Neural cell (in vitro differentiated cells): ENCODE measurements around the gene TRIM24.

Experiments
- CTCF ChIP-seq: fragments of 450-650 bp; IDR thresholded peaks from 2 replicates; pipeline ENCODE4 v1.5.1; 2014; ENCODE audit warnings: antibody characterized with exemption, mild to moderate bottlenecking, moderate library complexity; ENCODE audit not compliant: poor library complexity, severe bottlenecking
- EP300 ChIP-seq: fragments of 450-650 bp; conservative IDR thresholded peaks from 2 replicates; pipeline ENCODE4 v1.6.1; 2014; ENCODE audit warnings: antibody characterized with exemption, mild to moderate bottlenecking, moderate library complexity; ENCODE audit not compliant: poor library complexity, severe bottlenecking
- EZH2 ChIP-seq: fragments of 200-600, 300-800 bp; shearing (Covaris generic), sonication (generic); IDR thresholded peaks from 2 replicates; pipeline ENCODE4 v1.6.1; 2014; ENCODE audit warnings: antibody characterized with exemption, low read length, borderline replicate concordance, mild to moderate bottlenecking; ENCODE audit not compliant: insufficient read depth, poor library complexity, severe bottlenecking
- MXI1 ChIP-seq: fragments of 450-650 bp; conservative IDR thresholded peaks from 2 replicates; pipeline ENCODE4 v1.6.1; 2014; ENCODE audit warnings: antibody characterized with exemption, mild to moderate bottlenecking; ENCODE audit not compliant: poor library complexity, severe bottlenecking
- POLR2AphosphoS5 ChIP-seq: IDR thresholded peaks from 2 replicates; pipeline ENCODE4 v1.6.1; 2012
- RAD21 ChIP-seq: fragments of 450-650 bp; conservative IDR thresholded peaks from 2 replicates; pipeline ENCODE4 v1.6.1; 2014; ENCODE audit warnings: antibody characterized with exemption, mild to moderate bottlenecking, moderate library complexity

GRCh38 chr7:138417078-138417700 lies 42.9 kb upstream of the TRIM24 start:
- no peak for TF ChIP-seq MXI1
- no peak for TF ChIP-seq CTCF
- TF ChIP-seq EP300 = no peak
- no peak for TF ChIP-seq POLR2AphosphoS5
- no peak for TF ChIP-seq EZH2
- no peak for TF ChIP-seq RAD21
